ENCODE measurements around the gene TRPM6.
"Not testable (repeated sequence)": the region's sequence is repeated elsewhere in the genome, so short reads cannot be mapped to it uniquely, and the experiment has no call there.

Gene TRPM6

DNA sequence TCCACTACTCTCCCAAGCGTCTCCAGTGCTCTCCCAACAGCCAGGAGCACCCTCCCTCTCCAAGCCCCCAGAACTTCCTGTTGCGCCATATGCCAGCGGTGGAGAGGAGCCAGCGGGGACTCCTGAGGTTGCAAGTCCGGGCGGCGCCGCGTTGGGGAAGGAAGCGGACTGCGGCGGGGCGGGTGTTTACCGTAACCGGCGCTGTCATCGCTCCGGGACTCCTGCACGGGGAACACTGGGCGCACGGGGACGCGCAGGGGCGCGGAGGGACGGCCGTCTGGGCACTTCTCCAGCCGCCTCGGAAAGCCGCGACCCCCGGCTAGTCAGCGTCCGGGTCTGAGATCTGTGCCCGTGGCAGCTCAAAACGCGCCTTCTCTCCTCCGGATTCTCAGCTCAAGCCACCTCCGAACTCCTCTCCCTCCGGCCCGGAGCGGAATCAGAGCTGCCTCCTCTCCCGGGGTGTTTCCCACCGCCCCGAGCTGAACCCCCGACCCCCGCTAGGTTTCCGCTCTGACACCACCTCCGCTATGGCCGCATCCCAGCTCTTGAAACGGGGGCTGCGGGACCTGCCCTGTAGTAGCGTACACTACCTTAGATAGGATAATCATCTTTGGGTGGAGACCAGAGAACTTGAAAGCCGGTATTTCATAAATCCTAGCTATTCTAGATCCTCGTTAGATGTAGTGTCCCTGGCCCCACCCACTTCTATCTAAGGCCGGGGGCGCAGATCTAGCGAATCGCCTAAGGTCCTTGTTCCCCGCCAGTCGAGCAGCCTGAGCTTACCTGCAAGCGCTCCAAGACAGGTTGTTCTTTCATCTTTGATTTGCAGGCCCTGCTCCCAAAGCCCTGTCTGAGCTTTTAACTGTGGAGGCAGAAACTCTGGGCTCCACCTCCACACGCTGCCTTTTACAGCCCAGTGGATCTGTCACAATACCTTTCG is at the start of gene TRPM6:
Gene TRPM6, minus strand, starts transcription at position 881 of the 940 bp plus-strand sequence. Its CDS starts 65 bp downstream, at position 816.
- peak; percentile 87 for DNase-seq

GRCh38 chr9:74935008-74935407 is 47.3 kb upstream of the TRPM6 start:
- no peak for DNase-seq

GRCh38 chr9:74921737-74922136 is 34.0 kb upstream of the TRPM6 start:
- DNase-seq: no peak

DNA sequence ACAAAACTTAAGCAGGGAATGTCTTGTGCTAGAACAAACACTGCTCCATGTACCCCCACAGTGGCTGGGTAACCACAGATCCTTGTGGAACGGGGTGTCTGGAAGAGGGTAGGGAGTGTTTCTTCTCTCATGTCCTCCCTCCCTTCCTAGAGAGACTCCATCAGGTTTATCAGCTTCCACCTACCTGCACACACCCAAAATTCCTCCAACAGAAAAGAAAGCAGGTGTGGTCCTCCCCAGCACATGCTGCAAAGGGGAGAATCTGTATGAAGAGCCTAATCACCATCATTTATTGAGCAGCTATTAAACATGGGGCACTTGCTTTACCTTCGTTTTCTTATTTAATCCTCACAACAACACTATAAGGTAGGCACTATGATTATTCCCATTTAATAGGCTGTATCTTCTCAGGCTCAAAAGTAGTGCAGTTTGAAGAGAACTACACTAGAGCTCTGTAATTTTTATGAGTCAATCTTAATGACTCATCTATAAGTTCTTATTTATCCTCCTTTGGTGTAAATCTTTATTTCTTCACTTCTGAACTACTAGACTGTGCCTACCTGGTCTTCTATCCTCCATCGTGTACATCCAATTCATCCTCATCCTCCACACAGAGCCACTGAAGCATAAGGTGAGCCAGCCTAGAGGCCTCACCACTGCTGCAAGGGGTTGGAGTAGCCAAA is 33.4 kb upstream of the TRPM6 start:
- DNase-seq: no peak

GRCh38 chr9:74910036-74910435 is 22.3 kb upstream of the TRPM6 start:
- no peak for DNase-seq

DNA sequence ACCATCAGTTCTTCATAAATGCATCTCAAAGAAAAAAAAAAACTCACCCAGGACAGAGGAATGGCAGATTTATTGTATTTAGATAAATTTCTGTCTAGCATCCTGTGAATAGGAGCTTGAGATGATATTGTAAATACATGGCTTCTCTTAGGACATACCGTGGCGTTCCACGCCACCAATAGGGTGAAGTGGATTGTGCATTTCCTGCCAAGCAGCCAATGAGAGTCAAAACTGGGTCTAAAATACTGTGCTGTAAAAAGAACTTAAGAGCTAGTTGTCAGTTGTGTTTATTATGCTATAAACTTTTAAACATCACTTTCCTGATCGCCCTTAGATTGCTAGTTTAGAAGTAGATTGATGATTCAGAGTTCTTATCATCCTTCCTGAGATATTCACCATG is 20.9 kb upstream of the TRPM6 start:
- DNase-seq: no peak

DNA sequence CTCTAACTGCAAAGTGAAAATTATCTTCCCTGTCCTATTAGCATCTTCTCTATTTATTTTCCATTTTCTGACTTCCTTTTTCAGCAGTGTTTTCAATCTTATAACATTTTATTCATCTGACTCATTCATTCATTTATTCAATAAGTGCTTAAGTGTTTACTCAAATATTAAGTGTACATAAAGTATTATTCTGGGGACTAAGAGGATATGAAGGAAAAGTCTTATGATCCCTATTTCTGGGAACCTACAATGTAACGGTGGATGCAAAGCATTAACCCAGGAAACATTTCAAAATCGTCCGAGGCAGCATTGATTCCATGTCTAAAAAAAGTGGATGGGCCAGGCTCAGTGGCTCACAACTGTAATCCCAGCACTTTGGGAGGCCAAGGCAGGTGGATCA is 19.4 kb upstream of the TRPM6 start:
- peak; percentile 10 for DNase-seq

DNA sequence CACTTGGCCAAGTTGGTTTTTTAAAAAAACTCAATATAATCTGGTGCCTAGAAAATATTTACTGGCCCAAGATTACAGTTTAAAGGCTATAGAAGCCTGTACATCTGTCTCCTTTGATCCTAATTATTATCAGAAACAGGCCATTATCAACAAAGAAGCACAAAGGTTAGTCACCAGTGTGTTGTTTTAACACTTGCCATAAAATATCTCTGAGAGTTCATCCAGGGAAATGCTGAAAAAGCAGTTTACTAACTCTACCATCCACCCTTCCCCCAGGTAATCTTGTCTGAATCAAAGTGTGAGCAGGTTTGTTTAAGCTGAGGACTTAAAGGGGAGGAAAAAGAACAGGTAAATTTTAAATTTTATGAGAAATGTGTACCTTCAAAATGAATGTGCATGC is 13.3 kb upstream of the TRPM6 start:
- no peak for DNase-seq

GRCh38 chr9:74888449-74888848 is 728 bp upstream of the TRPM6 start:
- not testable (repeated sequence) for DNase-seq

GRCh38 chr9:74887981-74888370 is 255 bp upstream of the TRPM6 start:
- DNase-seq: no peak

DNA sequence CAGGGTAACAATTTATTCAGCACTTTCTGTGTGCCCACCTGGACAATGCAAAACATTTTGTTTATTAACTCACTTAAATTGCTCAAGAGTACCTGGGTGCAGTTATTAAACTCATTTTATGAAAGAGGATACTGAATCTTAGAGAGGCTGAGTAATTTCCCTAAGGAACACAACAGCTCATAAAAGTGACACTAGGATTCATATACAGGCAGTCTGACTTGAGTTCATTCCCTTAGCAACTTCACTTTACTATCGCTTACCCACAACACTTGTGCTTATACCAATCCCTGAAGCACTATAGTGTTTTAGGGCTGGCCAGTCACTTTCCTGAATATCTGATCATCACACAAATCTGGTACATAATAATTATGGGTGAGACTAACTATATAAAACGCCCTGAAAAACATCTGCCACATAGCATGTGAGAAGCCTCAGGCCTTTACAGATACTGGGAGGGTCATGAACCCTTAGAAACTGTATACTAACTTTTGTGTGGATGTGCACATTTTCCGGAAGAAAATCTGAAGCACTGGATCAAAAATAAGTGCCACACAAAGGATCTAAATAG is 11.3 kb downstream of the TRPM6 start:
- DNase-seq: no peak

DNA sequence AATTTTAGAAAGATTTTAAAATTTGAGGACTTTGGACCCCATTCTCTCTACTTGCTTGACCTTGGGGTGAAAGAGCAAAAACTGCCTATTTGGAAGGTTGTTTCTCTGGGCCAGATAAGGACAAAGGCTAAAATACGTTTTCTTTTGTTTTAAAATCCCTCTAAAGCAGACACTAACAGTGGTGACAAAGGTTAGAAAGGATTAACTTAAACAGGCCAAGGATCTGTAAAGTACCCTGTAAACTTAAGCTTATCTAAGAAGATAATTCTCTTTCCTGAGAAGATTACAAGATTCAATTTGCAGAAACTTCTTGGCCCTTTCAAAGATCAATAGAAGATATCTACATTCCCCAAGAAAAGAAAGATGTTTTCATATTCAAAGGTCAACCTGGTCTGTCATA is 12.1 kb downstream of the TRPM6 start:
- no peak for DNase-seq

GRCh38 chr9:74874220-74874619 is 13.5 kb downstream of the TRPM6 start:
- DNase-seq: no peak

DNA sequence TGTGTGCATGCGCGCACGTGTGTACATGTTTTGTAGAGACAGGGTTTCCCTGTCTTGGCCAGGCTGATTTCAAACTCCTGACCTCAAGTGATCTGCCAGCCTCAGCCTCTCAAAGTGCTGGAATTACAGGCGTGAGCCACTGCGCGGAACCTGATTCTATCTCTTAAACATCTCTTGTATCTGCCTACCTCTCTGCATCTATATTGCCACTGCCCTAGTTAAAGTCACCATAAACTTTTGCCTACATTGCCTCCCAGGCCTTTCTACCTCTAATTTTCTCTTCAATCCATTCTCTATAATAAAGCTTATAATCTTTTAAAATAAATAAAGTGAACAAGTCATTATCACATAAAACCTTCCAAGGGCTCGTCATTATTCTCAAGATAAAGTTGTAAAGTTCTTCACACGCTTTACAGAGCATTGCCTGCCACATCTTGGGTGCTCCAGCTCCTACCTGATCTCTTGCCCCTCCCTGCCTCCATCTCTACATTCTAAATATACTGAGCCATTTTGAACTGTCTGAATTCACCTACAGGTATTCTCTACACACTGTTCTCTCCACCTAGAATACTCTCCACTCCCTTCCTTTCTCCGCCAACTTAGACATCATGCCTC is 15.0 kb downstream of the TRPM6 start:
- no peak for DNase-seq

DNA sequence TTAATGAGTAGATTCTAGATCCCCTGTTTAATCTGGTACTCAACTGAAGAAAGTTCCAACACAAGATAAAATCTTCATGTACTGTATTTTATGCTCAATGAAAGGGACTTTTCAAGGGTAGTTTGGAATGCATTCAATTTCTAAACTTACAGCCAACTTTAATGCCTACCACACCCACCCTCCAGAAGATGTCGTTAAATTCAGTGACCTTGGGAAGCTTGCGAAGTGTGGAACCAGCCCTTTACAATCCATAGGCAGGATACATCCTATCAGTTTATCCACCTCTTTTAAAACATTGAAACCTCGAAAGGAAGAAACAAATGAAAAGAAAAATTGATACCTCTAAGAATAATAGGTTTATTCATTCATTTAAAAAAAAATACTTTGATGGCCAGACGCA is 20.2 kb downstream of the TRPM6 start:
- no peak for DNase-seq

DNA sequence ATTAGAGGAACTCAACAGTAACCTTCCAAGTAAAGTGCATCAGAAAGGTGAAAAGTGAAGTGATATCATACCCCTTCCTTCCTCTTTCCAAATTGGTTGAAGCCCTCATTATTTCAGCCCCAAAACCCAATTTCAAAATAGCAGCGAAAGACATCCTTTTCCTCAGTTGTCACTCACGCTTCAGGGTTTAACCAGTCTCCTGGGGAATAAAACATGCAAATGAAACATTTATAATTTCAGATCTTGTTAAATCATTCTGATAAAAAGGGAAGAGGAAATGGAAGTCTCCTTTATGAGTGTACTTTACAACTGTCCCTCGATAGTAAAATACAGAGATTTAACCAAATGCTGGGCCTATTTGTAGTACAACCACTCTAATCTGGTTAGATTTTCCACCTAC is 22.5 kb downstream of the TRPM6 start:
- no peak for DNase-seq

DNA sequence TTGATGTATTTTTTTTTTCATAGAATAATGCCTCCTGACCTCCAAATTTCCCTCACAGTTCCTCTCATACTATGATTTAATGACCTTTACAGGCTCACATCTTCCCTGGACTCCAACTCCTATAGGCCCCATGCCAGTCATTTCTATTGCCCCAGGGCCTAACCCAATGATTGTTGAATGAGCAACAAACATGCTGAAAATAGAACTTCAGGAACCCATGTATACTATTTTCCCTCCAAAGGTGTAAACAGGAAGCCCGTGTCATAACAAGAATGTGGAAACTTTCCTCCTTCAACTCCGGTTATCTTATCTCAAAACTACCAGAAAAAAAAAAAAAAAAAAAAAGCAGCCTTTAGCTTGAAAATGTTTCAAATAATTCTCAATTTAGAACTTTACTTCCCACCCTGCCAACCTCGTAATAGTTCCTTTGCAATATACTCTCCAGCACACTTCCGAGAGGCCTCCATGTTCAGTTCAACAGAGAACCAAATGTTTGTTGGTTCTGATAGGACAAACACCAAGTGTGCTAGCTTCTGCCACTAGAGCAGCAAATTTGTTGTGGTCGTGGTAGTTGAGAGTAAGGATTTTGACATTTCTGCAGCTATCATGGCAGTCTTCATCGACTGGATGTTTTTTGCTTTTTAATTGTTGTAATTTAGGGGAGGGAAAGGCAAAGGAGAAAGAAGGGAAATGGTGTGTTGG is 25.8 kb downstream of the TRPM6 start:
- no peak for DNase-seq

DNA sequence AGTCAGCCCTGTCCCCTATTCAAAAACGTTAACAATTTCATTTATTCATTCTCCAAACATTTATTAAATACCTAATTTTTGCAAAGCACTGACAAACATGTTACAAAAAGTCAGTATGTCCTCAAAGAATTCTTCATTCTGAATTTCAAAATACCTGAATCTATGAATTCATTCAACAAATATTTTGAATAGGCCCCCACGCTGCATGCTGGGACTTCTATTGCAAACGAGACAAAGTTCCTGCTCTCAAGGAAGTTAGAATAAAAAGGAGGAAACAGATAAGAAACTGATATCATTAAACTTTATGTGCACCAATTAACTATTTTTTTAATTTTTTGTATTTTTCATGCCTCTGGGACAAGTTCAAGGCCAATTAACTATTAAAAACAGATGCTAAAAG is 26.6 kb downstream of the TRPM6 start:
- no peak for DNase-seq

- not testable (repeated sequence) for DNase-seq
These were observed 27.5 kb downstream of the TRPM6 start for GRCh38 chr9:74860247-74860646.

GRCh38 chr9:74859786-74860185 is 27.9 kb downstream of the TRPM6 start:
- DNase-seq: no peak

- DNase-seq: peak; percentile 7
These were observed 28.8 kb downstream of the TRPM6 start for GRCh38 chr9:74858751-74859414.

DNA sequence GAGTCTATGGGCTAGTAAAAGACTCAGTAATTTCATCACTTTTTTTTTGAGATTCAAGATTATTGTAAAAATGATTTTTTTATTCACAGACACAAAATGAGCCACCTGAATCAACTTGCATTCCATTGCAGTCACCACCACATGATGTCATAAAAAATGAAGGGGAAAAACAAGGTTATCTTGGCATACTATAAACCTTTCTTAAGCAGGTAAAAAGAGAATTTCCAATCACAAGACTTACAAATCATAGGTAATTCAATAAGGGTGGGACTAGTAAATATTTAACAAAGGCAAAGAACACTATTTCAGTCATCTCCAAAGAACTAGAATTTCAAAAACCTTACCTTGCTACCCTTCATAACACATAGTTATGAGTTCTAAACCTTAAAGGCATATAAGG is 30.7 kb downstream of the TRPM6 start:
- no peak for DNase-seq

Data from DMS53 (cell line).